ENCODE data around the gene ARSB. TPM values are rescaled to one million over a fixed set of nuclear protein-coding genes. Genes with fewer than 3 reads are reported as not detected.

Gene ARSB
- total RNA-seq, 2 experiments from 2014 or later = 10.5 to 11.1 TPM

DNA sequence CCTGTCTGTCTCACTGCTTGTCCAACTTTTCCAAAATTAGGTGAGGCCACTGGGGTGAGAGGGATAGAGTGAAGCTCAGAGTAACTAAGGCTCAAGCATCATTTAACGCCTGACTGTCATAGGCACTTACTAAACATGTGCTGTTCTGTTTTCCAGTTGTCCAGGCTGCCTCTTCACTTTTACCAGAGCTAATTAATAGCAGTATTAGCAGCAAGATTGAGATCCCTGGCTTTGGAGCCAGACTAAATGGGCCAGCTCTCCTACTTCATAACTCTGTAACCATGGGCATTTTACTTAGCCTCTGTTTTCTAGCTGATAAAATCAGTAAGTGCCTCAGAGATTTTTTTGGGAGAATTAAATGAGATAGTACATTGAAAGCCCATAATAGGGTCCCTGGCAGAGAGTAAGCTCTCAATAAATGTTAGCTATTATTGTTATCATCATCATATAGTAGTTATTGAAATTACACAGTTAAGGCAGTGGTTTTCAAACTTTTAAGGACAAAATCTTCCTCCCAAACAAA, 190.4 kb downstream of the ARSB start:
- no peaks in the 10 kb centered on the region for H3K9me3 Mint-ChIP-seq
- H3K36me3 Mint-ChIP-seq (ENCODE audit: low read depth) = peaks cover 10% of the 10 kb centered on the region
- ChIA-PET POLR2A (no interaction called here), CTCF (interaction anchor here (1.1 kb wide), 1 partner anchor 31 kb away, joined by 3 read pairs; no protein-coding TSS in a partner anchor)
- no peaks in the 10 kb centered on the region for H3K27me3 Mint-ChIP-seq
- H3K4me1 Mint-ChIP-seq = peaks cover 13% of the 10 kb centered on the region
- DNase-seq = no peak
- H3K4me3 Mint-ChIP-seq = no peak overlapping the region
- no peak overlapping the region for H3K27ac Mint-ChIP-seq

DNA sequence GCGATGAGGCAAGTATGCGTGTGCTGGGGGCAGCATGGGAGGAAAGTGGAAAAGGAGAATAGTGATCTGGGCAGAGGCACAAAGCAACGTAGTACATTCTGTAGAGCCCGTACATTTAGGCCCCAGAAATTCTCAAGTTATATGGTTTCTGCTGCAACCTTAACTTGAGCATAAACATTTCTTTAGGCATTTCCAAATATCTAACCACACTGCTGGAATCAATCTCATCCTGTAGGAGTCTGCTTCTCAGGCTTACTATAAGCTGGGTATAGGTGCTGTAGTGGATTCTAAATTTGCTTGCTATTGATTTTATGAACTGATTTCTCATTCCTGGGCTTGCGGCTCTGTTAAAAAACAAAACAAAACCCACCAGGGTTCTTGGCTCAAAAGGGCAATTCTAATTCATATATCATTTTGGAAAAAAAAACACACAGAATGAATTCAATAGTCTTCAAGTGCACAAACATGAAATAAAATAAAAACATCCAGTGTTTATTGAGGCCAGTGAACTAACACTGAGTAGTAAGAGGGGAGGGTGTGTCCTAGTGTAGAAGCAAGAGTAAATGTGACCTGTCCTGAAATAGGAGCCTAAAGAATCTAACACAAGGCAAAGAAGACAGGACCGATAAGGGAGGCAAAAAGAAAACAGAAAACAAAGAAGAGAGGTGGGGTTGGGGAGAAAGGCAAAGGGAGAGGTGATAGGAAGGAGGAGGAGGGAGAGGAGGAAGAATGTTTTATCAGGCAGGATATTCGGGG, 191.0 kb downstream of the ARSB start:
- peaks cover 5% of the 10 kb centered on the region for H3K36me3 Mint-ChIP-seq (ENCODE audit: low read depth)
- ChIA-PET POLR2A (no interaction called here), CTCF (interaction anchor here (1.1 kb wide), 1 partner anchor 32 kb away, joined by 3 read pairs; no protein-coding TSS in a partner anchor)
- no peaks in the 10 kb centered on the region for H3K27me3 Mint-ChIP-seq
- no peak overlapping the region for H3K27ac Mint-ChIP-seq
- no peak for DNase-seq
- no peaks in the 10 kb centered on the region for H3K9me3 Mint-ChIP-seq
- H3K4me3 Mint-ChIP-seq = no peak overlapping the region
- peaks cover 13% of the 10 kb centered on the region for H3K4me1 Mint-ChIP-seq

DNA sequence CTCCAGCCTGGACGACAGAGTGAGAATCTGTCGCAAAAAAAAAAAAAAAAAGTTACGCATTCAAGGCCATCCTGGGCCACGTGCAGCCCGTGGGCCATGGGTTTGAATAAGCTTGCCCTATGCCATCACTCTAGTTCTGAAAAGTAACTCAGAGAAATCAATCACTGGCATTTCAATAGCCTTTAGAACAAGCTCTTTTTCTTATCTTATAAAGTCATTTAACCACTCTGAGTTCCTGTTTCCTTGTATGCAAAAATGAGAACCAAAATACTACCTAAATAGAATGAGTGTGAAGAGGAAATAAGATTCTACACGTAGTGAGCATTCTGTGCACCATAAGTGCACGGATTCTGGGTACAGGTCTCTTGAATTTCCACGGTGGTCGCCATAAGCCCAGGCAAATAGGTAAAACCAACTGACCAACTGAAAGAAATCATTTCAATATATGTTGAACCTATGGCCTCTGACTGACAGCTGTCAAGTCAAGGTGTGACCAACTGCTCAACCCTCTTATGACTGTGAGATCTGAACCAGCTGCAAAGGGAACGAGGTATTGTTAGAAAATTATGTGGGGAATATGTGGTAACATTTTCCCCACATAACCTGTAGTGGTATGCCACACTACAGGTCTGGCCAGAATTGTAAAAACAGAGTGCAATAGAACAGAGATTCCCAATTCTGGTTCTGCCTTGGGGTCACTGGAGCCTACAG, 192.6 kb downstream of the ARSB start:
- Mint-ChIP-seq H3K27me3 (no peaks in the 10 kb centered on the region), H3K4me3 (no peak overlapping the region), H3K36me3 (ENCODE audit: low read depth) (no peaks in the 10 kb centered on the region), H3K27ac (no peak overlapping the region), H3K4me1 (peaks cover 13% of the 10 kb centered on the region), H3K9me3 (no peaks in the 10 kb centered on the region)
- no peak for DNase-seq
- CTCF ChIA-PET = no interaction called here
- POLR2A ChIA-PET = no interaction called here

DNA sequence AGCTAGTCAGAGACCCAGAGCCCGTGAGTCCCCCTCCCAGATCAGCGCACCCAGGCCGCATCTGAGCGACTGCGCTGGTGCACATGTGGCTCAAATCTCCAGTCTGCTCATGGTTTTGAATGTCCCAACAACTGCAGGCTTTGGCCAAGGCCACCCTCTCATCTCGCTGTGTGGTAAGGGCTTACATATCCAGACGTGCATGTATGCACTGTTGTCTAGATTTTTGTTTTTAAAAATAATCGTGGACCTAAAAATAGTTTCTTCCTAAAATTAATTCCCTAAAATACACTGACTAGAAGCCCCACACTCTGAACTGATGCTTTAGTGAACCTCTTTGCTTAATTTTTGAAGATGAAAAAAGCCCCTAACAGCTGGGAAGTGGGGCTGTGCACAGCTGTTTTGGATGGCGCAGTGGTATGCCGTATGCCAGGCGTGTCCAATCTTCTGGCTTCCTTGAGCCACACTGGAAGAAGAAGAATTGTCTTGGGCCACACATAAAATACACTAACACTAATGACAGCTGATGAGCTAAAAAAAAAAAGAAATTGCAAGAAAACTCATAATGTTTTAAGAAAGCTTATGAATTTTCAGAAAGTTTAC, 193.5 kb downstream of the ARSB start:
- Mint-ChIP-seq H3K4me1 (peaks cover 8% of the 10 kb centered on the region), H3K27me3 (no peaks in the 10 kb centered on the region), H3K4me3 (no peak overlapping the region), H3K9me3 (no peaks in the 10 kb centered on the region), H3K36me3 (ENCODE audit: low read depth) (no peaks in the 10 kb centered on the region), H3K27ac (no peak overlapping the region)
- CTCF ChIA-PET = no interaction called here
- POLR2A ChIA-PET = no interaction called here
- no peak for DNase-seq

DNA sequence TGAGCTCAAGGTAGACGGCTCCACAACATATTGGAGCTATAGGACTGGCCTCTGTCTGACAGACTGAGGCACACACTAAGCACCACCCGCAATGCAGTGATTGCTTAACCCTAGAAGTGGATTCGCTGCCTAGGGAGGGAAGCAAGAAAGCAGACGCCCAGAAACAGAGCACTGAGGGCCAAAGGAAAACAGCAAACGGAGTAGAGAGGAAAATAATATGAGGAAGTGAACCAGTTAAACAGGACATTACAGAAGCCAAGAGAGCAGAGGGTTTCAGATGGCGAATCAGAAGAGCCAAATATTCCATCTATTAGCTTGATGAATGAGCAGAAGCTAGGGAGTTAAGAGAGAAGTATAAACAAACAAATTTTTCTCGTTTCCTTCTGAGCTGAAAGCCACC, 197.3 kb downstream of the ARSB start:
- H3K4me3 Mint-ChIP-seq = no peak overlapping the region
- POLR2A ChIA-PET = no interaction called here
- CTCF ChIA-PET = no interaction called here
- no peaks in the 10 kb centered on the region for H3K9me3 Mint-ChIP-seq
- H3K36me3 Mint-ChIP-seq (ENCODE audit: low read depth) = no peaks in the 10 kb centered on the region
- no peaks in the 10 kb centered on the region for H3K27me3 Mint-ChIP-seq
- DNase-seq = no peak
- H3K27ac Mint-ChIP-seq = no peak overlapping the region
- H3K4me1 Mint-ChIP-seq = no peaks in the 10 kb centered on the region

DNA sequence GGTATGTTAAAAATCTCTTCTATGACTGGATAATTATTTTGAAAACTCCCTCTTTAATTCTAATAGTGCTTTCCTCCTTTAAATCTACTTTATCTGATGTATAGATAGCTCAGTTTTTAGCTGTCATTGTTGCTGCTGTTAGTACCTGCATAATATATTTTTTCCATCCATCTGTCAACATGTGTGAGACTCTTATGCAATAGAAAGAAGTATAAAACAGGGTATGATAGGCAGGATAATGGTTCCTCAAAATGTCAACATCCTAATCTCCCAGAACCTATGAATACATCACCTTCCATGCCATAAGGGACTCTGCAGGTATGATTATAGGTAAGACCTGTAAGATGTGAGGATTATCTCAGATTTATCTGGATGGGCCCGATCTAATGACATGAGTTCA, 199.7 kb downstream of the ARSB start:
- Mint-ChIP-seq H3K4me3 (no peak overlapping the region), H3K27ac (no peak overlapping the region), H3K9me3 (no peaks in the 10 kb centered on the region), H3K27me3 (no peaks in the 10 kb centered on the region), H3K4me1 (no peaks in the 10 kb centered on the region), H3K36me3 (ENCODE audit: low read depth) (peaks cover 4% of the 10 kb centered on the region)
- ChIA-PET CTCF (no interaction called here), POLR2A (no interaction called here)
- no peak for DNase-seq

DNA sequence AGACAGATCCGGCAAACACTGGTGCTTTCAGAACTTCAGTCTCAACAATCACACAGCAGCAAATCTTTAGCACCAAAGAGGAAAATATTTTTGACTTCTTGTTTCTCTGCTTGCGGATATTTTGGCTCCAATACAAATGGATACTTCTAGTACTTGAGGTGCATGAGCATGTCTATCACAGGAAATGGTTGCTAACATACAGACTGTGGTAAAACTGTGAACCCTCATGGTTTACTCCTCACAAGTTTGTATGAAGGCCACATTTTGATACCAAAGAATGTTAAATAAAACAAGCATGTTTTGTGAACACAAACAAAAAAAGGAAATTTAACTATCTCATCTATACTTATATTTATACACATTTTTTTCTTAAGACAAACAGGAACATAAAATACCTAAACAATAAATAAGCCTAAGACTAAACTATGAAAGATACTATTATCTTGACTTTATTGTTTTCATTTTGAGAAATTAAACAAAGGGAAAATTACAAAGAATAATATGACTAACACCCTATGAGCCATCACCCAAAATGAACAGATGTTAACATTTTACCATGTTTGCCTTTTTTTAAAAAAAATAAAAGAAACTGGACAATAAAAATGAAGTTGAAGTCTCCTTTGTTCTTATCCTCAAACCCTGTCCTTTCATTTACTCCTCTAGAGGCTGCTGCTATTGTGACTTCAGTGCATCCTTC, 201.5 kb downstream of the ARSB start:
- H3K9me3 Mint-ChIP-seq = no peaks in the 10 kb centered on the region
- ChIA-PET POLR2A (no interaction called here), CTCF (no interaction called here)
- no peak overlapping the region for H3K27ac Mint-ChIP-seq
- no peak for DNase-seq
- H3K4me3 Mint-ChIP-seq = no peak overlapping the region
- no peaks in the 10 kb centered on the region for H3K4me1 Mint-ChIP-seq
- peaks cover 16% of the 10 kb centered on the region for H3K36me3 Mint-ChIP-seq (ENCODE audit: low read depth)
- no peaks in the 10 kb centered on the region for H3K27me3 Mint-ChIP-seq

DNA sequence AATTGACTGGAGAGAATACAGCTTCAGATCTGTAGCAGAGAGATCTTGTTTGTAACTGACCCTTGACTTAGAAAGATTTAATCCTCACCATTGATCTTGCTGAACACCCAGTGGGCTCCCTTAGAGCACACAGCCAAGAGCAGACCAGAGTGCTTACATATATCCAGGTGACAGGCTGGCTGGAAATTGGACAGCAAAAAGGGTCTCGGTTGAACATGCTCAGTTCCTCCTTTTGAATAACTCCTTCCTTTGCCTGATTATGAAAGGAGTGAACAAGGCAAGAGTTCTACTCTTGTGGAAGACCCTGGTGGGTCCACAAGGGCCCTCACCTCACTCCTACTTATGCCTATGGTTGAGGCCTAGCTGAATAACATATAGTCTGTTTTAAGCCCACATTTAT, 202.4 kb downstream of the ARSB start:
- no peak overlapping the region for H3K27ac Mint-ChIP-seq
- H3K9me3 Mint-ChIP-seq = no peaks in the 10 kb centered on the region
- H3K4me1 Mint-ChIP-seq = no peaks in the 10 kb centered on the region
- ChIA-PET CTCF (no interaction called here), POLR2A (no interaction called here)
- no peaks in the 10 kb centered on the region for H3K27me3 Mint-ChIP-seq
- H3K36me3 Mint-ChIP-seq (ENCODE audit: low read depth) = peaks cover 16% of the 10 kb centered on the region
- DNase-seq = no peak
- no peak overlapping the region for H3K4me3 Mint-ChIP-seq

DNA sequence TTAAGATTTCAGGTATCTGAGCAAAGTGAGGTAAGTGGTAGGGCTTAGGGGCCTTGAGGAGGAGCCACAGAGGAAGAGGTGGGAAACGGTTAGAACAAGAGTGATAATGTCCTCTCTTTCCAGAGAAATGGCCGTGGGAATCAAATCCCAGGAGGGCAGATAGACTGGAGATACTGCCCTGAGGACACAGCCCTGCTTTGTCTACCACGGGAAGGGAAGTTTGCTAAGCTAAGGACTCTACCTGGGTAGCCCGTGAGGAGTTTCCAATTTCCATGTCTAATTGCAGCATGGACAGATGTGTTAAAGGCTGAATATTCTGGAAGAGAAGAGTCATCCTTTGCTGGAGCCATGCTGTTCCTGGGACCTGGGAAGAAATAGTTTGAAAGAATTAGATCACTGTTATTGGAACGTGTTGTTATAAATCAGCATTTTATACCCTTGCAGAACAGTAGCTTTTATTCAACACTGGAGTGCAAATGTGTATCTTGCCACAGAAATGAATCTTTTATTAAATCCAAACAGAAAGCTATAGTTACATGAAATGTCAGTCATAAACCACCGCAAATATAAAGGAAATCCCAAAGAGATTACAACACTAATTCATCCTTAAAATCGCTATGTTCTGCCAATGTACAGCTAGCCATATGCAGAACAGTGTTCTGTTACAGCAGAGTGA, 203.4 kb downstream of the ARSB start:
- no peaks in the 10 kb centered on the region for H3K4me1 Mint-ChIP-seq
- H3K27ac Mint-ChIP-seq = no peak overlapping the region
- H3K36me3 Mint-ChIP-seq (ENCODE audit: low read depth) = peaks cover 16% of the 10 kb centered on the region
- no peak overlapping the region for H3K4me3 Mint-ChIP-seq
- no peak for DNase-seq
- POLR2A ChIA-PET = no interaction called here
- CTCF ChIA-PET = no interaction called here
- no peaks in the 10 kb centered on the region for H3K9me3 Mint-ChIP-seq
- no peaks in the 10 kb centered on the region for H3K27me3 Mint-ChIP-seq

DNA sequence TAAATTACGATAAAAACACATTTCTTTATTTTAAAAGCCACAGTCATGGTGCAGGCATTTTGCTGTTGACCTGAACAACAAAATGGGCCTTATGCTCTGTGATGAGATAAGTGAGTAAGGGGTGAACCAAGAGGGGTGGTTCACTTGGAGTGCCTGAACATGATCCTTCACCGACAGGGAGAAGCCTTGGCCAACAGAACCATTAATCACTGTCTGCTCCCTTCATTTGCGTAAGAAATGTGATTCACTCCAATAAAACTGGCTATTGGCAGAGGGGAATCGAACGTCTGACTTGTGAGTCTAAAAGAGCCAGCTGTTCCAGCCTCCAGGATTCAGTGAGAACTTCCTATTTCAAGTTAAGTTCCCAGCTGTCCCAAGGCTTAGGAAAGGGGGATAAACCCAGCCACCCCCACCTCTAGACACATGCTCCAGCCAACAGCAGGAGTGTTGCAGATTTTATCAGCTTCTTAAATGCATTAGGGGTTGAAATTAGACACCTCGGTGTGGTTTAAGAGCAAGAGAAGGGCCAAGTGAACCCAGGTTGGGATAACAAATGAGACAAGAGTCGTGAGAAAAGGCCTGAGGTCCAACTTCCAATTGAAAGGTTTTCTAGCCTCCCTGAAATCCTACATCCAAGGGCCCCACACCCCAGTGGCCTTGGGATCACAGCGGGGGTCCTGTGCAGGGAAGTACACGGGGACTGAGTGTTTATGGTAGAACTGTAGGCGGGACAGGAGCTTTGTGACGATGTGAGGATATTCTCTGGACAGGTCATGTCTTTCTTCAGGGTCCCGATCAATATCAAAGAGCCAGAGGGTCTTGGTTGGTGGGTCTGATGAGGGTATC, 205.1 kb downstream of the ARSB start:
- H3K27ac Mint-ChIP-seq = no peak overlapping the region

DNA sequence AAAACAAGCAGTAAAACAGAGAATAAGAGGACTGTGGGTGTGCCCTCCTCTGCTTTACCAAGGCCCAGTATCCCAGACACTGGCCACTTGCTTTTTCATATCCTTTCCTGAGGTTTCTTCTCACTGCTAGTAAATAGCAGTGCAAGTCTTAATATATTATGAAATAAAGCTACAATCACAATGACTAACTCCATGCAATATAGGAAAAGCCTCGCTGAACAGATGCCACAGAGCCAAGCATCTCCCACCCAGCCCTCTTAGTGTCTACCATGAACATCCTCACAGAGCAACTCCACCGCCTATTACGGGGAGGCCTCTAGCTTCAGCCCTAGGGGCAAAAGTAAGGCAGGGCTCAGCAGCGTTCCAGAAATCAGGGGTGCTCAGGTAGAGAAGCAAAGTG, 205.8 kb downstream of the ARSB start:
- Mint-ChIP-seq H3K27ac (no peak overlapping the region), H3K4me3 (no peak overlapping the region), H3K36me3 (ENCODE audit: low read depth) (peaks cover 16% of the 10 kb centered on the region), H3K4me1 (no peaks in the 10 kb centered on the region), H3K9me3 (no peaks in the 10 kb centered on the region), H3K27me3 (no peaks in the 10 kb centered on the region)
- CTCF ChIA-PET = no interaction called here
- POLR2A ChIA-PET = no interaction called here
- no peak for DNase-seq

More for the DNA sequence above, 205.1 kb downstream of the ARSB start:
- CTCF ChIA-PET = no interaction called here
- Mint-ChIP-seq H3K9me3 (no peaks in the 10 kb centered on the region), H3K4me1 (no peaks in the 10 kb centered on the region), H3K27me3 (no peaks in the 10 kb centered on the region), H3K4me3 (no peak overlapping the region), H3K36me3 (ENCODE audit: low read depth) (peaks cover 16% of the 10 kb centered on the region)
- POLR2A ChIA-PET = no interaction called here
- DNase-seq = no peak

DNA sequence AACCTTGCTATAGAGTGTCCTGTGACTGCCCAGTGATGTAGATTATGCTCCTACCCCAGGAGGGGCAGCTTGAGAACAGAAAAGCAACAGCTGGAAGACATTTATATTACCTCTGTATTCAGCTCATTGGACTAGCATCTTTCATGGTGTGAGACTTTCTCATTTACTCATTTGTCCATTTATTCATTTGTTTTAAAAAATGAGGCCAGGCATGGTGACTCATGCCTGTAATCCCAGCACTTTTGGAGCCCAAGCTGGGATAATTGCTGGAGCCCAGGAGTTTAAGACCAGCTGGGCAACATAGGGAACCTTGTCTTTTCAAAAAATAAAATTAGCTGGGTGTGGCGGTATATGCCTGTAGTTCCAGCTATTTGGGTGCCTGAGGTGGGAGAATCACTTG, 206.6 kb downstream of the ARSB start:
- DNase-seq = no peak
- H3K36me3 Mint-ChIP-seq (ENCODE audit: low read depth) = peaks cover 16% of the 10 kb centered on the region
- H3K27ac Mint-ChIP-seq = no peak overlapping the region
- H3K4me1 Mint-ChIP-seq = no peaks in the 10 kb centered on the region
- ChIA-PET POLR2A (no interaction called here), CTCF (no interaction called here)
- H3K9me3 Mint-ChIP-seq = no peaks in the 10 kb centered on the region
- H3K27me3 Mint-ChIP-seq = no peaks in the 10 kb centered on the region
- H3K4me3 Mint-ChIP-seq = no peak overlapping the region

Measured in activated CD4-positive, alpha-beta memory T cell treated with anti-CD3 and anti-CD28 coated beads, Interleukin-2, amount 10 ng/mL, durations not matched to agents 7 days and 5 days (primary cell).